ENCODE measurements around the gene ZIM2. TPM values are rescaled to one million over a fixed set of nuclear protein-coding genes. Genes with fewer than 3 reads are reported as not detected.

Gene ZIM2
- total RNA-seq, 1 donor from 2014 or later: 0.19 TPM

- H3K4me3 ChIP-seq: no peak overlapping the region
- intact Hi-C loops (cut with micrococcal nuclease): no loop called here
- no peaks in the 10 kb centered on the region for H3K27me3 ChIP-seq (ENCODE audit: low read depth)
- H3K4me1 ChIP-seq: no peaks in the 10 kb centered on the region
- TF ChIP-seq CTCF (IDR thresholded peaks at IDR 0.05; ENCODE audit: borderline replicate concordance): no peak
- no peak for DNase-seq
- H3K27ac ChIP-seq (replicated peaks): no peak overlapping the region
- no peaks in the 10 kb centered on the region for H3K9me3 ChIP-seq (replicated peaks)
- peaks cover 23% of the 10 kb centered on the region for H3K36me3 ChIP-seq
Observed at GRCh38 chr19:56823956-56824355, 16.6 kb downstream of the ZIM2 start.

- no peak overlapping the region for H3K27ac ChIP-seq (replicated peaks)
- intact Hi-C loops (cut with micrococcal nuclease): no loop called here
- TF ChIP-seq CTCF (IDR thresholded peaks at IDR 0.05; ENCODE audit: borderline replicate concordance): no peak
- H3K27me3 ChIP-seq (ENCODE audit: low read depth): no peaks in the 10 kb centered on the region
- H3K36me3 ChIP-seq: peaks cover 24% of the 10 kb centered on the region
- DNase-seq: no peak
- no peak overlapping the region for H3K4me3 ChIP-seq
- no peaks in the 10 kb centered on the region for H3K4me1 ChIP-seq
- no peaks in the 10 kb centered on the region for H3K9me3 ChIP-seq (replicated peaks)
Observed at GRCh38 chr19:56823417-56823816, 17.1 kb downstream of the ZIM2 start.

- TF ChIP-seq CTCF (IDR thresholded peaks at IDR 0.05; ENCODE audit: borderline replicate concordance): no peak
- H3K4me3 ChIP-seq: no peak overlapping the region
- H3K27me3 ChIP-seq (ENCODE audit: low read depth): no peaks in the 10 kb centered on the region
- no peaks in the 10 kb centered on the region for H3K9me3 ChIP-seq (replicated peaks)
- H3K4me1 ChIP-seq: no peaks in the 10 kb centered on the region
- peaks cover 30% of the 10 kb centered on the region for H3K36me3 ChIP-seq
- no peak overlapping the region for H3K27ac ChIP-seq (replicated peaks)
- intact Hi-C loops (cut with micrococcal nuclease): no loop called here
- DNase-seq: no peak
Observed at GRCh38 chr19:56822755-56823154, 17.8 kb downstream of the ZIM2 start.

GRCh38 chr19:56821675-56822074, 18.9 kb downstream of the ZIM2 start:
- TF ChIP-seq CTCF (IDR thresholded peaks at IDR 0.05; ENCODE audit: borderline replicate concordance): no peak
- no peak overlapping the region for H3K4me3 ChIP-seq
- H3K9me3 ChIP-seq (replicated peaks): no peaks in the 10 kb centered on the region
- H3K36me3 ChIP-seq: peaks cover 41% of the 10 kb centered on the region
- H3K27ac ChIP-seq (replicated peaks): no peak overlapping the region
- DNase-seq: no peak
- intact Hi-C loops (cut with micrococcal nuclease): no loop called here
- no peaks in the 10 kb centered on the region for H3K4me1 ChIP-seq
- no peaks in the 10 kb centered on the region for H3K27me3 ChIP-seq (ENCODE audit: low read depth)

GRCh38 chr19:56821209-56821608, 19.3 kb downstream of the ZIM2 start:
- no peaks in the 10 kb centered on the region for H3K4me1 ChIP-seq
- no peak for TF ChIP-seq CTCF (IDR thresholded peaks at IDR 0.05; ENCODE audit: borderline replicate concordance)
- no peaks in the 10 kb centered on the region for H3K9me3 ChIP-seq (replicated peaks)
- DNase-seq: no peak
- intact Hi-C loops (cut with micrococcal nuclease): no loop called here
- no peaks in the 10 kb centered on the region for H3K27me3 ChIP-seq (ENCODE audit: low read depth)
- H3K36me3 ChIP-seq: peaks cover 45% of the 10 kb centered on the region
- no peak overlapping the region for H3K4me3 ChIP-seq
- H3K27ac ChIP-seq (replicated peaks): no peak overlapping the region

- H3K9me3 ChIP-seq (replicated peaks): no peaks in the 10 kb centered on the region
- no peak overlapping the region for H3K4me3 ChIP-seq
- H3K27me3 ChIP-seq (ENCODE audit: low read depth): no peaks in the 10 kb centered on the region
- no peak for TF ChIP-seq CTCF (IDR thresholded peaks at IDR 0.05; ENCODE audit: borderline replicate concordance)
- H3K4me1 ChIP-seq: no peaks in the 10 kb centered on the region
- H3K27ac ChIP-seq (replicated peaks): no peak overlapping the region
- H3K36me3 ChIP-seq: peaks cover 48% of the 10 kb centered on the region
- DNase-seq: no peak
- intact Hi-C loops (cut with micrococcal nuclease): no loop called here
Observed at GRCh38 chr19:56819166-56819565, 21.4 kb downstream of the ZIM2 start.

Measured in left ventricle myocardium inferior (tissue), 1 donor.